GM10847 (cell line): Measurements from ENCODE around the gene MRGPRG.

Experiments
- POLR2A ChIP-seq: IDR thresholded peaks from 2 replicates; pipeline ENCODE4 v1.6.1; 2011; ENCODE audit not compliant: insufficient read length; ENCODE audit errors: extremely low read depth

The MRGPRG gene

DNA sequence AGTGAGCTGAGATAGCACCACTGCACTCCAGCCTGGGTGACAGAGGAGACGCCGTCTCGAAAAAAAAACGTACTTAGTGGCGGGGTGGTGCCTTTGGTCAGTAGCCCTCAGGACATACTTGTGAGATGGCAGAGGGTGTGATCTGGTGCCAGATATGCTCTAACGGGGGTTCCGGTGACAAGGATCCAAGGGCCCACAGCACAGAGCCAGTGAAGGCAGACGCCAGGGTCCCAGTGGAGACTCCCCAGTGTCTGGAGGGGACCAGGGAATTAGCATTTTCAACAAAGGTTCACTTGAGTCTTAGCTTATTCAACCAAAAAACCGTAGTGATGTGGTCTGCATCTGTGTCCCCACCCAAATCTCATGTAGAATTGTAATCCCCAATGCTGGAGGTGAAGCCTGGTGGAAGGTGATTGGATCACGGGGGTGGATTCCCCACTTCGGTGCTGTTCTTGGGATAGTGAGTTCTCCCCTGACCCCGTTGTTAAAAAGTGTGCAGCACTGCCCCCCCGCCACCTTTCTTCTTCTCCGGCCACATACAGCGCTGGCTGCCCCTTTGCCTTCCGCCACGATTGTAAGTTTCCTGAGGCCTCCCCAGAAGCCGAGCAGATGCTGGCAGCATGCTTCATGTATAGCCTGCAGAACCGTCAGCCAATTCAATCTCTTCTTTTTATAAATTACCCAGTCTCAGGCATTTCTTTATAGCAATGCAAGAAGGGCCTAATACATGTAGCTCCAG lies 26.9 kb downstream of the MRGPRG start:
- no peak for TF ChIP-seq POLR2A

DNA sequence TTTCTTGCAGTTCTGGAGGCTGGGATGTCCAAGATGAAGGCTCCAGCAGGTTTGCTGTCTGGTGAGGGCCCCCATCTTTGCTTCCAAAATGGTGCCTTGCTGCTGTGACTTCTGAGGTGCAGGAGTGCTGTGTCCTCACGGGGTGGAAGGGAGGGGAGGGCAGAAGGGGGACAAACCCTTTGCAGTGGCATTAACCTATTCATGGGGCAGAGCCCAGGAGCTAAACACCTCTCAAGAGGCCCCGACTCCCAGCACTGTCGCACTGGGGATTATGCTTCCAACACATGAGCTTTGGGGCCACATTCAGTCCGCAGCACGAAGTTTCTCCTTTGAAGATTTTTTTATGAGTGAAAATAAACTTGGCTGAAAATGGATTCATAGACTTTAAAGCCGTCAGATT lies 28.0 kb downstream of the MRGPRG start:
- TF ChIP-seq POLR2A = no peak

DNA sequence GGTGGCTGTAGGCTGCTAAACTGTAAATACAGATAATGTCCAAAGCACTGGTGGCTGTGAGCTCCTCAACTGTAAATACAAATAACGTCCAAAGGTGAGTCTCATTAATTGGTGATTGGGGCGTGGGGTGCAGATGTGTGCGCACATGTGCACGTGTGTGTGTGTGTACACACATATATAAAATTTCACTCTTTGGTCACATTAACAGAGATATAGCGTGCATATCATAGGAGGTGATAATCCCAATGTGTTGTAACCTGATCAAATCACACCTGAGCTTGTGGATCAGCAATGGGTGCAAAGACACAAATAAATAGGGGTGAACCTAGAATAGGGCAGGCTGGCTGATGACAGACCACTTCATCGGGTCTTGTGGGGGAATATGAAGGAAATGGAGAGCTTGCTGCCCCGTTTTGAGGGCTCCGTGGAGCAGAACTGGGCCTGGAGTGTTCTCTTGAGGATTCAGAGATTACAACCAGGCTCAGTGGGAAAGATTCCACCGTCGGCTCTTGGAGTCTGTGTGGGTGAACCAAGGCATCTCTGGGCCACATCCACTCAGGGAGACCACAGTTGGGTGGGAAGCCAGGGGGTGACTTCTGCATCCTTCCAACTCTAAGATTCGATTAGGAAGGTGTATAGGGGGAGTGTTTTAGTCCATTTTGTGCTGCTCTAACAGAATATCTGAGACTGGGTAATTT lies 28.6 kb downstream of the MRGPRG start:
- TF ChIP-seq POLR2A = no peak

DNA sequence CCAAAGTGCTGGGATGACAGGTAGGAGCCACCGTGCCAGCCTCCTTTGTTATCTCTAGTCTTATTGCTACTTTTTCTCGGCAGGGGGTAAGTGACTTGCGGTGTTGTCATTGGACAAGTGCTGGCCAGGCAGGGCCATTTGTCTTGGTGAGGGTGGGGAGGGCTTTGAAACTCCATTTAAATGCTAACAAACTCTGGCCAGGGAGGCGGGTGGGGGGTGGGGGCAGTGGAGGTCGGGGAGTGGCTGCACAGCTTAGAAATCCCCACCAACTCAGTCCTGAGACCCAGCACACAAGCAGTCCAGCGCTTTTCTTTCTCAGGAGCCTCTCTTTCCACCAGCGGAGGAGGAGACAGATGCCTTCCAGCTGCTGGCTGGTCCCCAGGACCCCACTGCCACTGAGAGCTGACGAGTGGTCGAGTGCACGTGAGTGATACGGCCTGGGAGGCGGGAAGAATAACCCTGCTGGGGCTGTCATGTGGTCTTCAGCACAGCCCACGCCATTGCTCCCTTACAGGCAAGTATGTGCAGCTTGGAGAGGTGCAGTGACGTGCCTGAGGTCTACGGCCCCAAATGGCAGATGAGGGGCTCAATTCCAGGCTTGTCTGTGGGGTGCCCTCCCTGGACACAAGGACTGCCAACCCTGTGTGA lies 29.3 kb downstream of the MRGPRG start:
- no peak for TF ChIP-seq POLR2A

DNA sequence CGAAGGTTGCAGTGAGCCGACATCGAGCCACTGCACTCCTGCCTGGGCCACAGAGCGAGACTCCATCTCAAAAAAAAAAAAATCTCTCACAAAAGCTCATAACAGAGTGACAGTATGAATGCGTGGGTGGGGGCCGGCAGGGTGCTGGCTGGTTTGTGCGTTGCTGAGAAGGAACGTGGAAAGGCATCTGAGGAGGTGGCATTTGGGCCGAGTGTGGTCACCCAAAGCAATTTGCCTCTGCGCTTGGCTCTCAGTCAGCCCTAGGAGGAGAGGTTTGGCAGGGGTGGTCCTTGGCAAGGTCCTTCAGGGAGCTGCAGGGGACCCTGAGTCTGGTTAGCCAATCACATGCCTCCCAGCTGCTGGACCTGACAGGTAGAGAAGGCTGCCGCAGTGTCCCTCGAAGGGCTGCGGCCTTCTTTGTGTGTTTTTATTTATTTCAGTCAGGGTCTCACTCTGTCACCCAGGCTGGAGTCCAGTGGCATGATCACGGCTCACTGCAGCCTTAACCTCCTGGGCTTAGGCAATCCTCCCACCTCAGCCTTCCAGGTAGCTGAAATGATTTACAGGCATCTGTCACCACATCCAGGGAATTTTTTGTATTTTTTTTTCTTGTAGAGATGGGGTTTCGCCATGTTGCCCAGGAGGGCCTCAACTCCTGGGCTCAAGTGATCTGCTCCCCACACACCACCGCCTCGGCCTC lies 30.0 kb downstream of the MRGPRG start:
- TF ChIP-seq POLR2A = no peak

DNA sequence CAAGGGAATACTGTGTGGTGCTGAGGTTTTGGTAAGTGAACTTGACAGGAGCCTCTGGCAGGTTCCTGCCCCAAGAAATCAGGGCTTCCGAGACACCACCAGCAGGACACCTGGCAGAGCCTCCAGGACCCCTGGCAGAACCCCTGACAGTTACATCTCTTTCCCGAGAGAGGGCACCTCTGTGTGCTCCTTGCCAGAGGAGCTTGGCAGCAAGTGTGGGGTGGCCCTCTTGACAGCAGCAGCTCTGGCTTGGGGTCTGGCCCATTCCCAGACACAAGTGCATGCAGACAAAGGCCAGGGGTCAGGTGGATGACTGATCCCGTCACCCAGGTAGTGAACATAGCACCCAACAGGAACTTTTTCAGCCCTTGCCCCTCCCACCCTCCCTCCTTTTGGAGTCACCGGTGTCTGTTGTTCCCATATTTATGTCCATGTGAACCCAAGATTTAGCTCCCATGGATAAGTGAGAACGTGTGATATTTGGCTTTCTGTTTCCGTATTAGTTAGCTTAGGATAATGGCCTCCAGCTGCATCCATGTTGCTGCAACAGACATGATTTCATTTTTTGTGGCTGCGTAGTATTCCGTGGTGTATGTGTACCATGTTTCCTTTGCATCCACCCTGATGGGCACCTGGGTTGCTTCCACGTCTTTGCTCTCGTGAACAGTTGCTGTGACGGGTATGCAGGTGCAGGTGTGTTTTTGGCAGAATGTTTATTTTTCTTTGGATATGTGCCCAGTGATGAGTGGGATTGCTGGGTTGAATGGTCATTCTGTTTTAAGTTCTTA lies 32.3 kb downstream of the MRGPRG start:
- TF ChIP-seq POLR2A = no peak

DNA sequence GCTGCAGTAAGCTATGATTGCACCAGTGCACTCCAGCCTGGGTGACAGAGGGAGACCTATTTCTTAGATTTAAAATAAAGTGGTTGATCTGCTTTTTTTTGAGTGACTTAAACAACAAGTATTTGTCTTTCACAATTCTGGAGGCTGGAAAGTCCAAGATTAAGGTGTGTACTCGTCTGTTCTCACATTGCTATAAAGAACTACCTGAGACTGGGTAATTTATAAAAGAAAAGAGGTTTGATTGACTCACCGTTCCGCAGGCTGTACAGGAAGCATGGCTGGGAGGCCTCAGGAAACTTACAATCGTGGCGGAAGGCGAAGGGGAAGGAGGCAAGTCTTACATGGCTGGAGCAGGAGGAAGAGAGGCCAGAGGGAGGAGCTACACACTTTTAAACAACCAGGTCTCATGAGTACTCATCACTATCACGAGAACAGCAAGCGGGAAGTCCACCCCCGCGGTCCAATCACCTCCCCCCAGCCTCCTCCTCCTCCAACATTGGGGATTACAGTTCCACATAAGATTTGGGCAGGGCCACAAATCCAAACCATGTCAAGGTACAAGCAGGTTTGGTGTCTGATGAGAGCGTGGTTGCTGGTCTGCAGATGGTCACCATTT lies 33.8 kb downstream of the MRGPRG start:
- TF ChIP-seq POLR2A = no peak

DNA sequence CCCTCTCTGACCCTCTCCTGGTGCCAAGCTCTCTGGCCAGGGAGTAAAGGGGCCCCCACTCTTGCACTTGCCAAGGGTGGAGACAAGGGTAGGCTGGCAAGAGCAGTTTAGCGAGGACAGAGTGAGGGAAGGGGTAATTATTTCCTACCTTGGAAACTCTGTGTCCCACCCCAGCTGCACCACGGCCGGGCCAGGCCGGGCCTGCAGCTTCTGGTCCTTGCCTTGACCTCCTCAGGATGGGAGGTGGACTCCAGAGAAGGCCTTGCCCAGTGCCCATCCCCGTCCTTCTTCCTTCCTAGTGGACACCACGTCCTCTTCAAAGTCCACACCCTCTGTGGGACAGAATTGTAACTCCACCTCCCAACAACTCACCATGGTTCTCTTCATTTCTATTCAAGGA lies 35.1 kb downstream of the MRGPRG start:
- no peak for TF ChIP-seq POLR2A

DNA sequence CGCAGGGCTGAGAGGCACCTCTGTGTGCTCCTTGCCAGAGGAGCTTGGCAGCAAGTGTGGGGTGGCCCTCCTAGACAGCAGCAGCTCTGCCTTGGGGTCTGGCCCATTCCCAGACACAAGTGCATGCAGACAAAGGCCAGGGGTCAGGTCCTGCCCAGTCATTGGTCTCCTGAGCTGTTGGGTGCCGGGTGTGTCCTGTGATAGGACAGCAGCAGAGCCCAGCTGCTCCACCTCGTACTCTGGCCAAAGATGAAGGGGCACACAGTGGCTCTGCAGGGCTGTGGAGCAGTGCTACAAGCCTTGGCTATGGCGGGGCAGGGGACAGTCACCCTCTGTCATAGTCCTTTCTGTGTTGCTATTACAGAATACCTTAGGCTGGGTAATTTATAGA lies 36.2 kb downstream of the MRGPRG start:
- no peak for TF ChIP-seq POLR2A

DNA sequence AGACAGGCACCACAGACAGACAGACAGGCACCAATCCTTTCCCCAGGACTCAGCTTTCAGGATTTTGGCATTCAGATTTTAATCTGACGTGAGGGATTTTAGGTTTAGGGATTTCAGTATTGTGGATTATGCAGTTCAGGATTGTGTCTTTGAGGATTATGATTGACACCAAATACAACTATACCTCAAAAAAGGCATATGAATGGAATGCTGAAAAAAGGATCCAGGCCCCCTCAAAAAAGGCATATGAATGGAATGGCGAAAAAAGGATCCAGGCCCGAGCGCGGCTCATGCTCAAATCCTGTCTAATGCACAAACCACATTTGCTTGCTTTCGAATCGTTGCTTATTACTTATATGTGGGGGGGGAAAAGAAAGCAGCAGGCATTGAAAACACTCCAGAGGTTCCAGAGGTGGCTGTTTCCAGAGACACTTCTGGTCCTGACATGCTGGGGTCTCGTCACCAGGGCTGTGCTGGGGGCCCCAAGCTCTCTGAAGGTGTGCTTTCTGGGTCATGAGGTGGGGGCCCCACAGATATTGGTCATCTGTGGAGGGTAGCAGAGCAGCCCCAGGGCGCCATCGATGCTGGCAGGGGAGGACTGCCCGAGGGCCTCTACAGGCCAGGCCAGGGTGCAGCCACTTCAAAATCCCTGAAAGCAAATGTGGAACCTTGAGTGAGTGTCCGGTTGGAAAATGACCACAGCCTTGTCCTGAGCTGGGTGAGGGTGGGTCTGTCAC lies 36.7 kb downstream of the MRGPRG start:
- no peak for TF ChIP-seq POLR2A

DNA sequence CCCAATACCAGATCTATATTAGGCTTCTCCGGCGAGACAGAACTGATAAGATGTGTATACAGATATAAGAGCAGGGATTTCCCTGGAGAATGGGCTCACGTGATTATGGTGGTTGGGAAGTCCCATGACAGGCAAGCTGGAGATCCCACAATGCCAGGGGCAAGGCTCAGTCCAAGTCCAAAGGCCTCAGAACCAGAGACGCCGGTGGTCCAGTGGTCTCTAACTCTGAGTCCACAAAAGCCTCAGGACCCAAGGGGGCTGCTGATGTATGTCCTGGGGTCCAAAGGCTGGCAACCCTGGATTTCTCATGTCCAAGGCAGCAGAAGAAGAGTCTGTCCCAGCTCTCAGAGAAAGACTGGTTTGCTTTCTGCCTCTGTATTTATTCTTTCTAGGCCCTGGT lies 37.7 kb downstream of the MRGPRG start:
- TF ChIP-seq POLR2A = no peak

DNA sequence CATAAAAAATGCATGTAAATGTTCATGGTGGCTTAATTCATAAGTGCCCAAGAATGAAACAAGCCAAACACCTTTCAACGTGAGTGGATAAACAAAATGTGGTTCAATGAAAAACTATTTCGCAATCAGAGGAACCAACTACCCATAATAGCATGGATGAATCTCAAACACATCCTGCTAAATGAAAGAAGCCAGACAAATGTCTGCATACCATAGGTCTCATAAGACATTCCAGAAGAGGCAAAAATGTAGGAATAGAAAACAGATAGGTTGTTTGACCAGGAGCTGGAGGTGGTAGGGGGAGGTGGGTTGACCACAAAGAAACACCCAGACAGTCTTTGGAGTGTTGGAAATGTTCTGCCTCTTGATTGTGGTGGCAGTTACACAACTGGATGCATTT lies 40.3 kb downstream of the MRGPRG start:
- TF ChIP-seq POLR2A = no peak

DNA sequence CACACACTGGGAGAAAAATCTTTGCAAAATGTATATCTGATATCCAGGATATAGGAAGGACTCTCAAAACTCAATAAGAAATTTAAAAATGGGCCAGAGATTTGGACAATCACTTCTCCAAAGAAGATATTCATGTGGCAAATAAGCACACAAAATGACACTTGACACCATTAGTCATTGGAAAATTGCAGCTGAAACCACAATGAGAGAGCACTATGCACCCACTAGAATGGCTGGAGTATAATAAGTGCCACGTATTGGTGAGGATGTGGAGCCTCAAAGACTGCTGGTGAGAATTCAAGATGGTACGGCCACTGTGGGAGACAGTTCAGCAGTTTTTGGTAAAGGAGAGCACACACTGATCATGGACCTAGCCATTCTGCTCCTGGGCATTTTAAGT lies 40.7 kb downstream of the MRGPRG start:
- TF ChIP-seq POLR2A = no peak

DNA sequence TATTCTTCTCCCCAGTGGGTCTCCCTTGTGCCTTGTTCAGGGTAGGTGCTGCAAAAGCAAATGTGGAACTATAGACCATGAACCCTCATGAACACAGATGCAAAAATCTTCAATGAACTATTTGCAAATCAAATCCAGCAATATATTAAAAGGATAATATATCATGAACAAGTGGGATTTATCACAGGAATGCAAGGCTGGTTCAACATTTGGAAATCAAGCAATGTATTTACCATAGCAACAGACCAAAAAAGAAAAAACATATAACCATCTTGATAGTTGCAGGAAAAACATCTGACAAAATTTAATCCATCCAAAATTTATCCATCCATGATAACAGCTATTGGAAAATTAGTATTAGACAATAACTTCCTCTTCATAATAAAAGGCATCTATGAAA lies 42.1 kb downstream of the MRGPRG start:
- no peak for TF ChIP-seq POLR2A

DNA sequence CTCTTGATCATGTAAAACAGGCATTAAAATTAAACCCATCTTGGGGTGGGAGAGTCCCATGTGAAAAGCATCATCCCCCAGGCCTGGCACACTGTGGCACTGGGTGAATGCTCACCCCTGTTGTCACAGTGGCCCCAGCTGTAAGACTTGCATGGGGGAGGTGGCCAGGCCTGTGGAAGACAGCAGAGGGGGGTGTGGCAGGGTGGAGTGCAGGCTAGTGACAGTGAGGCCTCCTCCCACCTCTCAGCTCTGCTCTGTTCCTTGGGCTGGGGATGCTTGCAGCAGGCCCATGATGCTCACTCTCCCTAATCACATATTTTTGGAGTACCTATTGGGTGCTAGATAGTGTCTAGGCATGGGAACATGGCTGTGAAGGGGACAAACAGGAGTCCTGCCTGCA lies 43.4 kb downstream of the MRGPRG start:
- TF ChIP-seq POLR2A = no peak
